SU-DHL-6 (cell line): Measurements from ENCODE around the gene PDP2.
A peak's percentile ranks its signal among the peaks of the same experiment; 100 is the strongest.

Source experiments
- H2AFZ ChIP-seq: fragments of 200-600 bp; sonication (generic); 2 replicates; pipeline ENCODE4 v1.6.1; 2014; ENCODE audit warnings: low read depth, mild to moderate bottlenecking, moderate library complexity, mixed read lengths, antibody characterized with exemption, low read length; ENCODE audit not compliant: severe bottlenecking
- H3F3A ChIP-seq: fragments of 200-600 bp; shearing (Covaris generic); 2 replicates; pipeline ENCODE4 v1.6.0; 2016; ENCODE audit warnings: antibody characterized with exemption, mild to moderate bottlenecking; ENCODE audit not compliant: insufficient read depth
- H3K27ac ChIP-seq: fragments of 200-600 bp; sonication (generic); 2 replicates; pipeline ENCODE4 v1.5.1; 2016; ENCODE audit warnings: low read depth, mild to moderate bottlenecking, low read length, moderate library complexity, mixed read lengths
- H3K27me3 ChIP-seq: fragments of 200-600 bp; sonication (generic), shearing (Covaris generic); 2 replicates; pipeline ENCODE4 v1.6.0; 2014; ENCODE audit warnings: mild to moderate bottlenecking, low read length
- H3K36me3 ChIP-seq: fragments of 200-600 bp; sonication (generic); 2 replicates; pipeline ENCODE4 v1.6.1; 2014; ENCODE audit warnings: mild to moderate bottlenecking, low read length, mixed read lengths
- H3K4me2 ChIP-seq: fragments of 300-600, 200-600 bp; shearing (Covaris generic), sonication (generic); 2 replicates; pipeline ENCODE4 v1.6.0; 2014; ENCODE audit warnings: low read length, low read depth, mild to moderate bottlenecking; ENCODE audit not compliant: poor library complexity, severe bottlenecking
- H3K4me3 ChIP-seq: fragments of 200-600 bp; sonication (generic); 2 replicates; pipeline ENCODE4 v1.5.1; 2014; ENCODE audit warnings: antibody characterized with exemption, low read length, mild to moderate bottlenecking, mixed read lengths; ENCODE audit not compliant: insufficient read depth, poor library complexity, severe bottlenecking
- H3K79me2 ChIP-seq: fragments of 200-600 bp; sonication (generic); 2 replicates; pipeline ENCODE4 v1.6.1; 2014; ENCODE audit warnings: mild to moderate bottlenecking, low read length, moderate library complexity; ENCODE audit not compliant: insufficient read depth
- H3K9ac ChIP-seq: fragments of 200-600 bp; sonication (generic); 2 replicates; pipeline ENCODE4 v1.7.0; 2014; ENCODE audit warnings: mild to moderate bottlenecking, low read length
- H3K9me2 ChIP-seq: fragments of 200-600 bp; sonication (generic); replicated peaks from 2 replicates; pipeline ENCODE4 v1.6.1; 2014; ENCODE audit warnings: low read length; ENCODE audit not compliant: insufficient read depth
- H3K9me3 ChIP-seq: fragments of 200-600 bp; sonication (generic); 2 replicates; pipeline ENCODE4 v1.6.1; 2014; ENCODE audit warnings: low read length, mixed read lengths; ENCODE audit not compliant: insufficient read depth
- H4K20me1 ChIP-seq: fragments of 200-600 bp; sonication (generic); 2 replicates; pipeline ENCODE4 v1.6.1; 2014; ENCODE audit warnings: low read depth, mild to moderate bottlenecking, antibody characterized with exemption, low read length, moderate library complexity, mixed read lengths
- EZH2phosphoT487 ChIP-seq: fragments of 200-600 bp; sonication (generic), shearing (Covaris generic); conservative IDR thresholded peaks from 2 replicates; pipeline ENCODE4 v1.6.1; 2018; ENCODE audit warnings: mild to moderate bottlenecking, antibody characterized with exemption, low read length, moderate library complexity, mixed read lengths
- TF ChIP-seq, protein P1 (sequence below): fragments of 200-600 bp; sonication (generic); IDR thresholded peaks from one replicate; pipeline ENCODE4 v1.5.1; 2017; ENCODE audit warnings: antibody characterized with exemption, mild to moderate bottlenecking, low read length, moderate library complexity; ENCODE audit not compliant: insufficient read depth, poor library complexity, severe bottlenecking

The PDP2 gene

DNA sequence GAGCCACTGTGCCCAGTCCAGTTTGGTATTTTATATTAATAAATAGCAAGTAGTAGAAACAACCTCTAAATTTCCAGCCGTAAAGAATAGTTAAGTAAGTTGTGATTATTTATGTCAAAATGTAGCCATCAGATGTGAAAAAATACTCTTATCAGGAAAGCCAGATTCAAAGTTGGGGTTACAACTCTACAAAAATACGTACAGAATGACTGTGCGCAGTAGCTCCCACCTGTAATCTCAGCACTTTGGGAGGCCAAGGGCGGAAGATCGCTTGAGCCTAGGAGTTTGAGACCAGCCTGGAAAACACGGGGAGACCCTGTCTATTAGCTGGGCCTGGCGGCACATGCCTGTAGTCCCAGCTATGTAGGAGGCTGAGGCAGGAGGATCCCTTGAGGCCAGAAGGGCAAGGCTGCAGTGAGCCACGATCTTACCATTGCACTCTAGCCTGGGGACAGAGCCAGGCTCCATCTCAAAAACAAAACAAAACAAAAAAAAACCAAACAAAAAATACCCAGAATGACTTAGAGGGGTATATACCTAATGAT is 1.7 kb downstream of the PDP2 start:
- H3K9me2 ChIP-seq = no peaks in the 10 kb centered on the region
- peak overlapping the region; percentile 78 for H3K4me3 ChIP-seq
- H4K20me1 ChIP-seq = no peaks in the 10 kb centered on the region
- no peak overlapping the region for H2AFZ ChIP-seq
- peaks cover 3% of the 10 kb centered on the region; the same call in 1 of the 2 replicates for H3K36me3 ChIP-seq
- H3K27me3 ChIP-seq = no peaks in the 10 kb centered on the region
- no peak overlapping the region for H3K27ac ChIP-seq
- H3K4me2 ChIP-seq = peak overlapping the region; percentile 63
- TF ChIP-seq, protein P1, sequence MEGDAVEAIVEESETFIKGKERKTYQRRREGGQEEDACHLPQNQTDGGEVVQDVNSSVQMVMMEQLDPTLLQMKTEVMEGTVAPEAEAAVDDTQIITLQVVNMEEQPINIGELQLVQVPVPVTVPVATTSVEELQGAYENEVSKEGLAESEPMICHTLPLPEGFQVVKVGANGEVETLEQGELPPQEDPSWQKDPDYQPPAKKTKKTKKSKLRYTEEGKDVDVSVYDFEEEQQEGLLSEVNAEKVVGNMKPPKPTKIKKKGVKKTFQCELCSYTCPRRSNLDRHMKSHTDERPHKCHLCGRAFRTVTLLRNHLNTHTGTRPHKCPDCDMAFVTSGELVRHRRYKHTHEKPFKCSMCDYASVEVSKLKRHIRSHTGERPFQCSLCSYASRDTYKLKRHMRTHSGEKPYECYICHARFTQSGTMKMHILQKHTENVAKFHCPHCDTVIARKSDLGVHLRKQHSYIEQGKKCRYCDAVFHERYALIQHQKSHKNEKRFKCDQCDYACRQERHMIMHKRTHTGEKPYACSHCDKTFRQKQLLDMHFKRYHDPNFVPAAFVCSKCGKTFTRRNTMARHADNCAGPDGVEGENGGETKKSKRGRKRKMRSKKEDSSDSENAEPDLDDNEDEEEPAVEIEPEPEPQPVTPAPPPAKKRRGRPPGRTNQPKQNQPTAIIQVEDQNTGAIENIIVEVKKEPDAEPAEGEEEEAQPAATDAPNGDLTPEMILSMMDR = no peak
- no peak for TF ChIP-seq EZH2phosphoT487
- no peaks in the 10 kb centered on the region for H3K9me3 ChIP-seq
- peak overlapping the region; percentile 70; the same call in 1 of the 2 replicates for H3K9ac ChIP-seq
- H3K79me2 ChIP-seq = peaks cover 7% of the 10 kb centered on the region; the same call in 1 of the 2 replicates
- H3F3A ChIP-seq = no peaks in the 10 kb centered on the region

DNA sequence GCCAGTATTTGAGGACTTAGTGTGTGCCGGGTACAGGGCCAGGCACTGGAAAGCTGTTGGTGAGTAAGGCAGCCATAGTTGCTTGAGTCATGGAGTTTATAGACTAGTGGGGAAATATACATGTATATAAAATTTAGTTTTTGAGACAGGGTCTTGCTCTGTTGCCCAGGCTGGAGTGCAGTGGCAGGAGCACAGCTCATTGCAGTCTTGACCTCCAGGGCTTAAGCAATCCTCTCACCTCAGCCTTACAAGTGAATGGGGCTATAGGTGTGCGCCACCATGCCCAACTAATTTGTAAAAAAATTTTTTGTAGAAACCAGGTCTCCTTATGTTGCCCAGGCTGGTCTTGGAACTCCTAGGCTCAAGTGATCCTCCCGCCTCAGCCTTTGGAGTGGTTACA is 2.4 kb downstream of the PDP2 start:
- H3K27ac ChIP-seq = no peak overlapping the region
- H3K4me3 ChIP-seq = no peak overlapping the region
- no peak overlapping the region for H2AFZ ChIP-seq
- H3K9ac ChIP-seq = no peak overlapping the region
- peaks cover 7% of the 10 kb centered on the region; the same call in 1 of the 2 replicates for H3K79me2 ChIP-seq
- no peaks in the 10 kb centered on the region for H3K9me3 ChIP-seq
- H3F3A ChIP-seq = no peaks in the 10 kb centered on the region
- no peaks in the 10 kb centered on the region for H3K27me3 ChIP-seq
- H4K20me1 ChIP-seq = no peaks in the 10 kb centered on the region
- peaks cover 3% of the 10 kb centered on the region; the same call in 1 of the 2 replicates for H3K36me3 ChIP-seq
- no peak overlapping the region for H3K4me2 ChIP-seq
- no peak for TF ChIP-seq EZH2phosphoT487
- TF ChIP-seq, protein P1 = no peak
- no peaks in the 10 kb centered on the region for H3K9me2 ChIP-seq

DNA sequence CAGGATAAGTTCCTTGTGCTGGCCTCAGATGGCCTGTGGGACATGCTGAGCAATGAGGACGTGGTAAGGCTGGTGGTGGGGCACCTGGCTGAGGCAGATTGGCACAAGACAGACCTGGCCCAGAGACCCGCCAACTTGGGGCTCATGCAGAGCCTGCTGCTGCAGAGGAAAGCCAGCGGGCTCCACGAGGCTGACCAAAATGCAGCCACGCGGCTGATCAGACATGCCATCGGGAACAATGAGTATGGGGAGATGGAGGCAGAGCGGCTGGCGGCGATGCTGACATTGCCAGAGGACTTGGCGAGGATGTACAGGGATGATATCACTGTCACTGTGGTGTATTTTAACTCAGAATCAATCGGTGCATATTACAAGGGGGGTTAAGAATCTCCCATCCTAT is 5.2 kb downstream of the PDP2 start:
- no peaks in the 10 kb centered on the region for H4K20me1 ChIP-seq
- H3K36me3 ChIP-seq = peaks cover 3% of the 10 kb centered on the region; the same call in 1 of the 2 replicates
- H3K9ac ChIP-seq = no peak overlapping the region
- H3K27me3 ChIP-seq = no peaks in the 10 kb centered on the region
- H3K9me2 ChIP-seq = no peaks in the 10 kb centered on the region
- no peaks in the 10 kb centered on the region for H3K9me3 ChIP-seq
- H3K79me2 ChIP-seq = peaks cover 7% of the 10 kb centered on the region; the same call in 1 of the 2 replicates
- TF ChIP-seq, protein P1 = no peak
- TF ChIP-seq EZH2phosphoT487 = no peak
- H3F3A ChIP-seq = no peaks in the 10 kb centered on the region
- no peak overlapping the region for H3K4me2 ChIP-seq
- no peak overlapping the region for H2AFZ ChIP-seq
- H3K27ac ChIP-seq = no peak overlapping the region
- H3K4me3 ChIP-seq = no peak overlapping the region
